K562 (cell line): ENCODE data around the gene S100A7A.

Experiments
- CBFB ChIP-seq: sonication (generic); formaldehyde crosslinking; IDR thresholded peaks from 2 replicates; pipeline ENCODE4 v1.4.0; 2020; ENCODE audit warnings: mild to moderate bottlenecking, missing genetic modification reagents
- CEBPB ChIP-seq: fragments of 450-650 bp; IDR thresholded peaks from 2 replicates; pipeline ENCODE4 v1.6.1; 2016; ENCODE audit warnings: missing genetic modification characterization, missing compliant biosample characterization
- CHD2 ChIP-seq: IDR thresholded peaks from 2 replicates; pipeline ENCODE4 v1.6.1; 2011; ENCODE audit warnings: low read depth, low read length
- ILK ChIP-seq: fragments of 450-650 bp; IDR thresholded peaks from 2 replicates; pipeline ENCODE4 v1.6.1; 2016; ENCODE audit warnings: missing genetic modification characterization, low read depth, mild to moderate bottlenecking, missing compliant biosample characterization, moderate library complexity, borderline replicate concordance
- POLR2A ChIP-seq: fragments of 450-650 bp; conservative IDR thresholded peaks from 2 replicates; pipeline ENCODE4 v1.6.1; 2016
- TAF1 ChIP-seq: IDR thresholded peaks from 2 replicates; pipeline ENCODE4 v1.6.1; 2011; ENCODE audit warnings: mild to moderate bottlenecking, low read length, moderate library complexity; ENCODE audit not compliant: insufficient read depth, control insufficient read depth, severe bottlenecking; ENCODE audit errors: extremely low read depth
- ZBTB1 ChIP-seq: sonication (generic); formaldehyde crosslinking; IDR thresholded peaks from 2 replicates; pipeline ENCODE4 v1.8.1; 2023; ENCODE audit warnings: missing genetic modification reagents, low read depth, mild to moderate bottlenecking, borderline replicate concordance
- ZBTB7A ChIP-seq: IDR thresholded peaks from 2 replicates; pipeline ENCODE4 v1.6.1; 2011; ENCODE audit warnings: low read depth, mild to moderate bottlenecking, low read length, moderate library complexity, borderline replicate concordance; ENCODE audit not compliant: control insufficient read depth
- ZNF232 ChIP-seq: sonication (generic); formaldehyde crosslinking; IDR thresholded peaks from 2 replicates; pipeline ENCODE4 v1.8.0; 2022; ENCODE audit warnings: mild to moderate bottlenecking, missing genetic modification reagents
- ZNF354B ChIP-seq: fragments of 250-450 bp; sonication (Bioruptor Pico); IDR thresholded peaks from 2 replicates; pipeline ENCODE4 v1.4.0; 2020
- ZNF445 ChIP-seq: fragments of 250-450 bp; sonication (Bioruptor Pico); IDR thresholded peaks from 2 replicates; pipeline ENCODE4 v1.4.0; 2020; ENCODE audit warnings: low read depth, mild to moderate bottlenecking, moderate library complexity
- TF ChIP-seq, protein P1 (sequence below), 3 experiments: IDR thresholded peaks in 2 of 3; conservative IDR thresholded peaks in 1 of 3; 2 replicates each; pipeline ENCODE4 v1.5.1; 2011 to 2012; ENCODE audit warnings: low read length in 3 of 3, mild to moderate bottlenecking in 3 of 3, control low read depth in 2 of 3, improper control_type of control experiment in 1 of 3, inconsistent platforms in 1 of 3, low read depth in 1 of 3, mixed read lengths in 1 of 3, moderate library complexity in 1 of 3; ENCODE audit not compliant: insufficient read depth in 2 of 3
- TF ChIP-seq, protein P2 (sequence below), 2 experiments: fragments of 450-650 bp; formaldehyde crosslinking in 1 of 2; IDR thresholded peaks; 2 replicates each; pipeline versions ENCODE4 v1.4.0 to v1.6.1; 2014 to 2020; ENCODE audit warnings: mild to moderate bottlenecking in 2 of 2, borderline replicate concordance in 1 of 2, low read depth in 1 of 2

DNA sequence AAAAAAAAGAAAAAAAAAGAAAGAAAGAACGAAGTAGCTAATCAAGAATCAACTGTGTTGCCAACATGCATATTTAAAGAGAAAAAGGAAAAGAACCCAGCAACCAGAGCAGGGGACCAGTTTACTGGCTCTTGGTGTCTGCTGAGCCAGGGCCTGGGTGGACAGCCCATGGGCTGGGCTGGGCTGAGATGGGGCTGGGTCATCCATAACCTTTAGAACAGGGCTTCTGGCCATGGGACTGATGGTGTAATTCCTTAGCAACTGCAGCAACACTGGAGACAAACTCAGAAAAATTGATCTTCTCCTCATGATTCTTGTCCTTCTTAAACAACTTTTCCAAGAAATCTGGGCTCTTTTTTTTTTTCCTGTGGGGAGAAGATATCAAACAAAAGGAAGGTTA, 10.5 kb downstream of the S100A7A start:
- TF ChIP-seq, protein P1, sequence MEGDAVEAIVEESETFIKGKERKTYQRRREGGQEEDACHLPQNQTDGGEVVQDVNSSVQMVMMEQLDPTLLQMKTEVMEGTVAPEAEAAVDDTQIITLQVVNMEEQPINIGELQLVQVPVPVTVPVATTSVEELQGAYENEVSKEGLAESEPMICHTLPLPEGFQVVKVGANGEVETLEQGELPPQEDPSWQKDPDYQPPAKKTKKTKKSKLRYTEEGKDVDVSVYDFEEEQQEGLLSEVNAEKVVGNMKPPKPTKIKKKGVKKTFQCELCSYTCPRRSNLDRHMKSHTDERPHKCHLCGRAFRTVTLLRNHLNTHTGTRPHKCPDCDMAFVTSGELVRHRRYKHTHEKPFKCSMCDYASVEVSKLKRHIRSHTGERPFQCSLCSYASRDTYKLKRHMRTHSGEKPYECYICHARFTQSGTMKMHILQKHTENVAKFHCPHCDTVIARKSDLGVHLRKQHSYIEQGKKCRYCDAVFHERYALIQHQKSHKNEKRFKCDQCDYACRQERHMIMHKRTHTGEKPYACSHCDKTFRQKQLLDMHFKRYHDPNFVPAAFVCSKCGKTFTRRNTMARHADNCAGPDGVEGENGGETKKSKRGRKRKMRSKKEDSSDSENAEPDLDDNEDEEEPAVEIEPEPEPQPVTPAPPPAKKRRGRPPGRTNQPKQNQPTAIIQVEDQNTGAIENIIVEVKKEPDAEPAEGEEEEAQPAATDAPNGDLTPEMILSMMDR (IDR thresholded peaks at IDR 0.05 in 2 of 3, conservative IDR thresholded peaks at IDR 0.05 in 1 of 3; ENCODE audit: insufficient read depth in 2 of 3, low read depth in 1 of 3, low read length in 3 of 3) = no peak
- TF ChIP-seq ZNF354B (CRISPR knock-in tag) (no peak), CHD2 (no peak), ZBTB1 (no peak), CBFB (CRISPR knock-in tag) (no peak), TAF1 (no peak), ZNF445 (CRISPR knock-in tag) (no peak), ZNF232 (CRISPR knock-in tag) (no peak), POLR2A (no peak), CEBPB (tag) (no peak), ILK (tag) (no peak), ZBTB7A (no peak)
- TF ChIP-seq, protein P2, sequence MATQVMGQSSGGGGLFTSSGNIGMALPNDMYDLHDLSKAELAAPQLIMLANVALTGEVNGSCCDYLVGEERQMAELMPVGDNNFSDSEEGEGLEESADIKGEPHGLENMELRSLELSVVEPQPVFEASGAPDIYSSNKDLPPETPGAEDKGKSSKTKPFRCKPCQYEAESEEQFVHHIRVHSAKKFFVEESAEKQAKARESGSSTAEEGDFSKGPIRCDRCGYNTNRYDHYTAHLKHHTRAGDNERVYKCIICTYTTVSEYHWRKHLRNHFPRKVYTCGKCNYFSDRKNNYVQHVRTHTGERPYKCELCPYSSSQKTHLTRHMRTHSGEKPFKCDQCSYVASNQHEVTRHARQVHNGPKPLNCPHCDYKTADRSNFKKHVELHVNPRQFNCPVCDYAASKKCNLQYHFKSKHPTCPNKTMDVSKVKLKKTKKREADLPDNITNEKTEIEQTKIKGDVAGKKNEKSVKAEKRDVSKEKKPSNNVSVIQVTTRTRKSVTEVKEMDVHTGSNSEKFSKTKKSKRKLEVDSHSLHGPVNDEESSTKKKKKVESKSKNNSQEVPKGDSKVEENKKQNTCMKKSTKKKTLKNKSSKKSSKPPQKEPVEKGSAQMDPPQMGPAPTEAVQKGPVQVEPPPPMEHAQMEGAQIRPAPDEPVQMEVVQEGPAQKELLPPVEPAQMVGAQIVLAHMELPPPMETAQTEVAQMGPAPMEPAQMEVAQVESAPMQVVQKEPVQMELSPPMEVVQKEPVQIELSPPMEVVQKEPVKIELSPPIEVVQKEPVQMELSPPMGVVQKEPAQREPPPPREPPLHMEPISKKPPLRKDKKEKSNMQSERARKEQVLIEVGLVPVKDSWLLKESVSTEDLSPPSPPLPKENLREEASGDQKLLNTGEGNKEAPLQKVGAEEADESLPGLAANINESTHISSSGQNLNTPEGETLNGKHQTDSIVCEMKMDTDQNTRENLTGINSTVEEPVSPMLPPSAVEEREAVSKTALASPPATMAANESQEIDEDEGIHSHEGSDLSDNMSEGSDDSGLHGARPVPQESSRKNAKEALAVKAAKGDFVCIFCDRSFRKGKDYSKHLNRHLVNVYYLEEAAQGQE (IDR thresholded peaks at IDR 0.05; ENCODE audit: borderline replicate concordance) = no peak
- TF ChIP-seq, protein P2 (CRISPR knock-in tag; IDR thresholded peaks at IDR 0.05; ENCODE audit: low read depth) = no peak
